NCI-H187 treated with DMSO at 0.1 percent for 48 hours (cell line): ENCODE results near the gene HOXD12.

ENCODE experiments used
- DNase-seq: peaks from one replicate; lab custom pipeline; 2025; lab: John Stamatoyannopoulos, UW

HOXD12 gene

GRCh38 chr2:176105730-176106580, 6.4 kb downstream of the HOXD12 start:
- no peak for DNase-seq

GRCh38 chr2:176106581-176107539, 7.3 kb downstream of the HOXD12 start, which contains the start of gene HOXD11:
Gene HOXD11 (plus strand): TSS chr2:176107280. CDS start chr2:176107356, 76 bp downstream.
- DNase-seq, result no peak

- no peak for DNase-seq
These were observed 8.2 kb downstream of the HOXD12 start for GRCh38 chr2:176107731-176108181.

GRCh38 chr2:176109192-176109901, 9.8 kb downstream of the HOXD12 start:
- DNase-seq, result no peak

- no peak for DNase-seq
These were observed 10.4 kb downstream of the HOXD12 start for GRCh38 chr2:176109946-176110345.

GRCh38 chr2:176110415-176111308, 11.1 kb downstream of the HOXD12 start:
- no peak for DNase-seq

- no peak for DNase-seq
These were observed 11.7 kb downstream of the HOXD12 start for GRCh38 chr2:176111309-176111663.

- no peak for DNase-seq
These were observed 12.3 kb downstream of the HOXD12 start for GRCh38 chr2:176111846-176112374.

- no peak for DNase-seq
These were observed 13.0 kb downstream of the HOXD12 start for GRCh38 chr2:176112375-176113302.

- DNase-seq, result no peak
These were observed 14.7 kb downstream of the HOXD12 start for GRCh38 chr2:176114120-176114929.

- no peak for DNase-seq
These were observed 15.5 kb downstream of the HOXD12 start for GRCh38 chr2:176114930-176115625.

GRCh38 chr2:176115883-176116813, 16.6 kb downstream of the HOXD12 start, which contains the start of gene HOXD10:
Gene HOXD10 (plus strand): TSS chr2:176116778. CDS start chr2:176116834, 56 bp downstream.
- no peak for DNase-seq

GRCh38 chr2:176117162-176117822, 17.7 kb downstream of the HOXD12 start:
- DNase-seq, result no peak

GRCh38 chr2:176117823-176118371, 18.3 kb downstream of the HOXD12 start:
- DNase-seq, result no peak

GRCh38 chr2:176118601-176119339, 19.2 kb downstream of the HOXD12 start:
- DNase-seq, result no peak
